ENCODE data around the gene APLN.

DNA sequence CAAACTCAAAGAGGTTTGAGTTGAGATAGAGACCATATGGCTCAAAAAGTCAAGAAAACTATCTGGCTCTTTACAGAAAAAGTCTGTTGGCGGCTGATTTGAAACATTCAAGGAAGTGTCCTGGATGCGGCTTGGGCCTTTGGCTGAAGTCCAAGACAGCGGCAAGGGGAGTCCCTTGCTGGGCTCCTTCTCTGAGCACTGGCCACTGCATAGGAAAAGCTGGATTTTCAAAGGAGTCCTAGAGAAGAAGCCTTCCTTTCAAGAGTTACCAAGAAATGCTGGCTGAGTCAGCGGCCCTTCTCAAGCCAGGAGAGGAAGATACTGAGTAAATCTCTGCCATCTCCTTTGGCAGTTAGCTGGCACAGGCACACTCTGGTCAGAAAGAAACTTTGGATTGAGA, 12.1 kb downstream of the APLN start:
- TF ChIP-seq, protein P1, sequence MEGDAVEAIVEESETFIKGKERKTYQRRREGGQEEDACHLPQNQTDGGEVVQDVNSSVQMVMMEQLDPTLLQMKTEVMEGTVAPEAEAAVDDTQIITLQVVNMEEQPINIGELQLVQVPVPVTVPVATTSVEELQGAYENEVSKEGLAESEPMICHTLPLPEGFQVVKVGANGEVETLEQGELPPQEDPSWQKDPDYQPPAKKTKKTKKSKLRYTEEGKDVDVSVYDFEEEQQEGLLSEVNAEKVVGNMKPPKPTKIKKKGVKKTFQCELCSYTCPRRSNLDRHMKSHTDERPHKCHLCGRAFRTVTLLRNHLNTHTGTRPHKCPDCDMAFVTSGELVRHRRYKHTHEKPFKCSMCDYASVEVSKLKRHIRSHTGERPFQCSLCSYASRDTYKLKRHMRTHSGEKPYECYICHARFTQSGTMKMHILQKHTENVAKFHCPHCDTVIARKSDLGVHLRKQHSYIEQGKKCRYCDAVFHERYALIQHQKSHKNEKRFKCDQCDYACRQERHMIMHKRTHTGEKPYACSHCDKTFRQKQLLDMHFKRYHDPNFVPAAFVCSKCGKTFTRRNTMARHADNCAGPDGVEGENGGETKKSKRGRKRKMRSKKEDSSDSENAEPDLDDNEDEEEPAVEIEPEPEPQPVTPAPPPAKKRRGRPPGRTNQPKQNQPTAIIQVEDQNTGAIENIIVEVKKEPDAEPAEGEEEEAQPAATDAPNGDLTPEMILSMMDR (IDR thresholded peaks at IDR 0.05) = no peak
- TF ChIP-seq POLR2AphosphoS5 (IDR thresholded peaks at IDR 0.05) (no peak), POLR2A (IDR thresholded peaks at IDR 0.05) (no peak), EP300 (IDR thresholded peaks at IDR 0.05) (no peak)
